CD4-positive, alpha-beta T cell (primary cell): Measurements from ENCODE around the gene ATP11A. TPM values are rescaled to one million over a fixed set of nuclear protein-coding genes. Genes with fewer than 3 reads are reported as not detected.

ENCODE experiments used
- ATAC-seq: fragments of 200-7000 bp; cut with Tn5 transposase; one replicate; pipeline ENCODE4 v1.10.0; 2022; ENCODE audit warnings: mild to moderate bottlenecking; ENCODE audit not compliant: poor library complexity
- CTCF ChIA-PET: fragments of 350-600 bp; sonication (Branson Sonifier 250); formaldehyde crosslinking; loops from one replicate; lab custom pipeline; 2021; ENCODE audit warnings: antibody characterized with exemption, inconsistent platforms; lab: Charles Lee
- POLR2A ChIA-PET: fragments of 350-600 bp; sonication (Branson Sonifier 250); formaldehyde crosslinking; loops from one replicate; lab custom pipeline; 2021; ENCODE audit warnings: antibody characterized with exemption, inconsistent platforms; lab: Charles Lee
- DNase-seq, 14 experiments: peaks; one replicate each; pipeline ENCODE4 v3.0.0-alpha.2; 2013 to 2020; ENCODE audit warnings: mixed read lengths in 2 of 14
- H3K27ac ChIP-seq, 2 donors: one replicate each; pipeline versions ENCODE4 v1.5.1 to v1.7.0; 2013; ENCODE audit warnings: low read length in 2 of 2, low read depth in 1 of 2, mild to moderate bottlenecking in 1 of 2
- H3K27me3 ChIP-seq, 2 experiments: 1 replicate in 1 of 2; 2 replicates in 1 of 2; pipeline versions ENCODE4 v1.6.1 to v1.7.0; 2013; ENCODE audit warnings: low read length in 2 of 2, control low read depth in 1 of 2, mild to moderate bottlenecking in 1 of 2, moderate library complexity in 1 of 2; ENCODE audit not compliant: insufficient read depth in 2 of 2, control insufficient read depth in 1 of 2
- H3K36me3 ChIP-seq: one replicate; pipeline ENCODE4 v1.6.1; 2013; ENCODE audit warnings: low read length, control low read depth; ENCODE audit not compliant: insufficient read depth
- H3K4me1 ChIP-seq: one replicate; pipeline ENCODE4 v1.6.1; 2013; ENCODE audit warnings: low read length, control low read depth; ENCODE audit not compliant: insufficient read depth
- H3K4me3 ChIP-seq: one replicate; pipeline ENCODE4 v1.5.1; 2013; ENCODE audit warnings: mild to moderate bottlenecking, low read length, moderate library complexity
- H3K9me3 ChIP-seq, 2 experiments: 1 replicate in 1 of 2; 2 replicates in 1 of 2; pipeline versions ENCODE4 v1.6.1 to v1.7.0; 2013; ENCODE audit warnings: low read length in 2 of 2, mild to moderate bottlenecking in 2 of 2, control low read depth in 1 of 2, moderate library complexity in 1 of 2; ENCODE audit not compliant: control insufficient read depth in 1 of 2, insufficient read depth in 1 of 2
- H3K27ac Mint-ChIP-seq: one replicate; pipeline ENCODE4 v1.8.0; 2020; ENCODE audit warnings: mixed read lengths
- H3K27me3 Mint-ChIP-seq: one replicate; pipeline ENCODE4 v1.8.0; 2021; ENCODE audit warnings: mixed read lengths
- H3K36me3 Mint-ChIP-seq: one replicate; pipeline ENCODE4 v1.8.0; 2021; ENCODE audit warnings: low read depth, mixed read lengths
- H3K4me1 Mint-ChIP-seq: one replicate; pipeline ENCODE4 v1.8.0; 2021; ENCODE audit warnings: low read depth, mixed read lengths
- H3K4me3 Mint-ChIP-seq: one replicate; pipeline ENCODE4 v1.8.0; 2020; ENCODE audit warnings: mild to moderate bottlenecking, mixed read lengths
- H3K9me3 Mint-ChIP-seq: one replicate; pipeline ENCODE4 v1.8.0; 2020; ENCODE audit warnings: mixed read lengths
- intact Hi-C, 2 experiments: fragments of 100-400 bp; cut with DNase I in 1 of 2; cut with micrococcal nuclease in 1 of 2; formaldehyde crosslinking; loops; one replicate each; pipeline versions ENCODE4 v1.15.1 to v1.9.0; 2023 to 2025; cut with DNase I, micrococcal nuclease
- total RNA-seq, 174 experiments: library from RNA in 2 of 174; stranded (reverse) in 2 of 174; gene quantifications; one replicate each; pipeline ENCODE4 v1.2.3 and lab custom pipeline; 2021 to 2026
- TF ChIP-seq, protein P1 (sequence below): fragments of 200-600 bp; IDR thresholded peaks from one replicate; pipeline ENCODE4 v1.8.0; 2022; ENCODE audit warnings: antibody characterized with exemption, mild to moderate bottlenecking

Gene ATP11A
- total RNA-seq, 2 experiments from 2014 or later: 56.7 to 66.8 TPM

DNA sequence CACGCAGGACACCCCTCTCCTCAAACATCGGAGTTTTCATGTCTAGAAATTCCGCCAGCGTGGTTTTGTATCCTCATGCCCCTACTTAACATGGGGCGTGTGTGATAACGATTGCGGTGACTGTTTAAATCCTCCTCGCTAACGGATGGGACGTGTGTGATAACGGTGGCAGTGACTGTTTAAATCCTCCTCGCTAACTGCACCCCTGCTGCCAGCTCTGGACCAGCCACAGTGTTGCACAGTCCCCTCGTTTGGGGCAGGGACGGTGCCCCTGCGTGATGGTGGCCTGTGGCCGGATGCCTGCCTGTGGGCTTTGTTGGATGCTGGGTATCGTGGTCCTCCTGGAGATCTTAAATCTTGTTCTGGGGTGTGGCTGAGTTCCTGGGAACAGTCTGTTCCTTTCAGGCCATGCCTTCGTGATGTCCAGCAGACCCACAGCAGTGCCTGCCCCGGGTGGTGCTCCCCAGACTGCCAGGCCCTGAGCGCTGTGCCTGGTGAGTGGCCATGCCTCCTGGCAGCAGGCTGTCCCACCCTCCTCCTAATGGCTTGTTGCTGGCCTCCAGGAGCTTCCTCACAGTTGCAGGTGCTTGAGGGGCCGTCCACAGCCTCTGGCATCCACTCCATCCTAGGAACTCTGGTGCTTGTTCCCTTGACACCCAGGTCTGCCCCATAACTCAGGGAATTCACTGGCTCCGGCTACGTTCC, 156.7 kb downstream of the ATP11A start:
- H3K4me3 Mint-ChIP-seq: no peak overlapping the region
- no peaks in the 10 kb centered on the region for H3K27me3 ChIP-seq
- no peak overlapping the region for H3K27ac ChIP-seq
- H3K9me3 ChIP-seq: peaks cover 0 to 6% of the 10 kb centered on the region in 2 experiments
- TF ChIP-seq, protein P1, sequence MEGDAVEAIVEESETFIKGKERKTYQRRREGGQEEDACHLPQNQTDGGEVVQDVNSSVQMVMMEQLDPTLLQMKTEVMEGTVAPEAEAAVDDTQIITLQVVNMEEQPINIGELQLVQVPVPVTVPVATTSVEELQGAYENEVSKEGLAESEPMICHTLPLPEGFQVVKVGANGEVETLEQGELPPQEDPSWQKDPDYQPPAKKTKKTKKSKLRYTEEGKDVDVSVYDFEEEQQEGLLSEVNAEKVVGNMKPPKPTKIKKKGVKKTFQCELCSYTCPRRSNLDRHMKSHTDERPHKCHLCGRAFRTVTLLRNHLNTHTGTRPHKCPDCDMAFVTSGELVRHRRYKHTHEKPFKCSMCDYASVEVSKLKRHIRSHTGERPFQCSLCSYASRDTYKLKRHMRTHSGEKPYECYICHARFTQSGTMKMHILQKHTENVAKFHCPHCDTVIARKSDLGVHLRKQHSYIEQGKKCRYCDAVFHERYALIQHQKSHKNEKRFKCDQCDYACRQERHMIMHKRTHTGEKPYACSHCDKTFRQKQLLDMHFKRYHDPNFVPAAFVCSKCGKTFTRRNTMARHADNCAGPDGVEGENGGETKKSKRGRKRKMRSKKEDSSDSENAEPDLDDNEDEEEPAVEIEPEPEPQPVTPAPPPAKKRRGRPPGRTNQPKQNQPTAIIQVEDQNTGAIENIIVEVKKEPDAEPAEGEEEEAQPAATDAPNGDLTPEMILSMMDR: no peak
- H3K4me3 ChIP-seq: no peak overlapping the region
- peaks cover 46% of the 10 kb centered on the region for H3K36me3 ChIP-seq
- H3K27me3 Mint-ChIP-seq: no peaks in the 10 kb centered on the region
- ATAC-seq (no peak), DNase-seq (peak in 1 of 14 experiments; percentile 8)
- H3K9me3 Mint-ChIP-seq: no peaks in the 10 kb centered on the region
- H3K4me1 Mint-ChIP-seq: no peaks in the 10 kb centered on the region
- ChIA-PET POLR2A (no interaction called here), CTCF (no interaction called here)
- no peaks in the 10 kb centered on the region for H3K4me1 ChIP-seq
- peaks cover 75% of the 10 kb centered on the region for H3K36me3 Mint-ChIP-seq
- intact Hi-C loops: no loop called here
- H3K27ac Mint-ChIP-seq: no peak overlapping the region

DNA sequence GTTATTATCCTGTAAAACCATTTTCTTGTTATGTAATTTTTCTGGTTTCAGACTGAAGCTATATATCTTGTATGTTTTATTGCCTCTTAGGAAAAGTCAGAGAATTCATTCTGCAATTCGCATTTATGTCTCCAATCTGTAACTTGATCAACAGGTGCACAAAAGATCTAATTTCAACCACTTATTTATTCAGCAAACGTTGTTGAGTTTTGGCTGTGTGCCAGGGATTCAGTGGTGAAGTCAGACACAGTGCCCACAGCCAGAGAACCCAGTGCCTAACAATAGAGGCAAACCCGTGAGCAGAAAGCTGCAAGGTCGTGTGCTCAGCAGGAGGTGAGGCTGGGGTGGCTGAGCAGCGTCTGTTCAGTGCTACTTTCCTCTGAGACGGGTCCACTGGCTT, 159.7 kb downstream of the ATP11A start:
- H3K4me3 ChIP-seq: no peak overlapping the region
- Mint-ChIP-seq H3K9me3 (no peaks in the 10 kb centered on the region), H3K4me1 (no peaks in the 10 kb centered on the region), H3K4me3 (no peak overlapping the region), H3K36me3 (peaks cover 80% of the 10 kb centered on the region), H3K27ac (no peak overlapping the region), H3K27me3 (no peaks in the 10 kb centered on the region)
- H3K36me3 ChIP-seq: peaks cover 47% of the 10 kb centered on the region
- CTCF ChIA-PET: no interaction called here
- DNase-seq (no peak), ATAC-seq (no peak)
- H3K9me3 ChIP-seq: peaks cover 0 to 6% of the 10 kb centered on the region in 2 experiments
- TF ChIP-seq, protein P1: no peak
- H3K4me1 ChIP-seq: no peaks in the 10 kb centered on the region
- no peak overlapping the region for H3K27ac ChIP-seq
- POLR2A ChIA-PET: no interaction called here
- H3K27me3 ChIP-seq: no peaks in the 10 kb centered on the region
- intact Hi-C loops: no loop called here

DNA sequence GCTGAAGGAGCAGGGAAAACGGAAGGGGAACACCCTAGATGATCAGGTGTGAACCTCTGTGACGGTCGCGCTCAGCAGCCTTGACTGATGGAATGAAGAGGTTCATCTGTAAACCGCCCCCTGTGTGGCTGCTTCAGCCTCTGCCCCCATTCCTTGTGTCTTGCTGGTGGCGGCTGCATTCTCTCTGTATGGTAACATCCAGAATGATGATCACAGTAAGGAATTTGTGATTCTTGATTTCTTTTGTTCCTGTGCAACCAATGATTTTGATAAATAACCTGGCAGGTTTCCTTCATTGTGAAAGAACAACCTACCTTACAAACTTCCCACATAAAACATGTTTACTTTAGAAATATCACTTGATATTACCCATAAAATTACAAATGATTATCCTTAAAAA, 160.4 kb downstream of the ATP11A start:
- Mint-ChIP-seq H3K4me3 (no peak overlapping the region), H3K4me1 (no peaks in the 10 kb centered on the region), H3K9me3 (no peaks in the 10 kb centered on the region), H3K27me3 (no peaks in the 10 kb centered on the region), H3K27ac (no peak overlapping the region), H3K36me3 (peaks cover 86% of the 10 kb centered on the region)
- ATAC-seq (no peak), DNase-seq (no peak)
- TF ChIP-seq, protein P1: no peak
- peaks cover 0 to 6% of the 10 kb centered on the region in 2 experiments for H3K9me3 ChIP-seq
- no peak overlapping the region for H3K4me3 ChIP-seq
- CTCF ChIA-PET: no interaction called here
- intact Hi-C loops: no loop called here
- peaks cover 48% of the 10 kb centered on the region for H3K36me3 ChIP-seq
- H3K27me3 ChIP-seq: no peaks in the 10 kb centered on the region
- POLR2A ChIA-PET: no interaction called here
- H3K27ac ChIP-seq: no peak overlapping the region
- H3K4me1 ChIP-seq: no peaks in the 10 kb centered on the region
